Adrenal gland (tissue), 12 donors: ENCODE measurements around the gene ROR1. TPM values are rescaled to one million over a fixed set of nuclear protein-coding genes. Genes with fewer than 3 reads are reported as not detected.

Experiments used
- DNase-seq, 7 donors: peaks; one replicate each; pipeline ENCODE4 v3.0.0-alpha.2; 2019 to 2020
- H3K27ac ChIP-seq, 5 donors: fragments of 200-600 bp; sonication (generic) in 4 of 5; 1 replicate in 3 of 5; 2 replicates in 2 of 5; pipeline versions ENCODE4 v1.5.1 to v1.8.0; 2016 to 2020; ENCODE audit warnings: mild to moderate bottlenecking in 1 of 5
- H3K27me3 ChIP-seq: fragments of 200-600 bp; 2 replicates; pipeline ENCODE4 v1.8.0; 2021
- H3K36me3 ChIP-seq, 2 donors: fragments of 200-600 bp; replicated peaks in 1 of 2; 1 replicate in 1 of 2; 2 replicates in 1 of 2; pipeline versions ENCODE4 v1.5.1 to v1.8.0; 2018 to 2022
- H3K4me1 ChIP-seq, 2 donors: fragments of 200-600 bp; replicated peaks in 1 of 2; 1 replicate in 1 of 2; 2 replicates in 1 of 2; pipeline versions ENCODE4 v1.5.1 to v1.8.0; 2018 to 2021
- H3K4me3 ChIP-seq, 4 donors: fragments of 200-600 bp; sonication (generic) in 3 of 4; one replicate each; pipeline ENCODE4 v1.5.1; 2016 to 2018
- H3K9me3 ChIP-seq, 3 donors: fragments of 200-600 bp; sonication (generic) in 1 of 3; replicated peaks in 1 of 3; 1 replicate in 2 of 3; 2 replicates in 1 of 3; pipeline versions ENCODE4 v1.5.1 to v1.8.0; 2016 to 2021
- CTCF ChIP-seq, 6 experiments: fragments of 450-650 bp in 4 of 6; fragments of 200-600 bp in 2 of 6; sonication (generic) in 1 of 6; IDR thresholded peaks; 1 replicate in 5 of 6; 2 replicates in 1 of 6; pipeline versions ENCODE4 v1.5.1 to v1.8.0; 2016 to 2021; ENCODE audit warnings: antibody characterized with exemption in 6 of 6, mild to moderate bottlenecking in 2 of 6, moderate library complexity in 1 of 6
- POLR2A ChIP-seq, 2 donors: fragments of 450-650 bp; IDR thresholded peaks; one replicate each; pipeline ENCODE4 v1.6.1; 2017; ENCODE audit warnings: antibody characterized with exemption in 2 of 2, mild to moderate bottlenecking in 2 of 2, moderate library complexity in 1 of 2
- WGBS, 4 donors: extraction: QIAGEN DNeasy Blood & Tissue Kit in 2 of 4; methylation state at CpG; one replicate each; pipeline versions ENCODE4 v1.1.5 to v1.1.7; 2013 to 2017; 5-methylcytosine and 5-hydroxymethylcytosine counted together
- intact Hi-C, 2 donors: fragments of 100-400 bp; cut with DNase I; formaldehyde crosslinking; loops; one replicate each; pipeline versions ENCODE4 v1.14.1 to v1.15.0; 2022 to 2023
- polyA plus RNA-seq, 3 donors: library from polyadenylated mRNA; stranded (reverse); fragments of 200-250 nt in 2 of 3; fragments of 350-450 nt in 1 of 3; fragmentation: Illumina TruSeq in 1 of 3; extraction: RNeasy Lipid Tissue Mini Kit (QIAGEN cat#74804) in 1 of 3; gene quantifications; one replicate each; pipeline ENCODE4 v1.2.3, GENCODE V29; 2013 to 2014
- total RNA-seq, 9 donors: library from RNA; depleted of rRNA in 4 of 9; stranded (reverse); fragments of >200 nt in 4 of 9; fragments of 120-200 nt in 1 of 9; fragmentation: NEBNext Ultra II Directional in 1 of 9; extraction: Animal tissue kit (Norgen Biotek cat#: 25700) in 1 of 9; gene quantifications; one replicate each; pipeline versions ENCODE4 v1.1.0 to v1.2.4, GENCODE V29; 2013 to 2023
- donor health status: healthy with polysubstance abuse.
- donor health status: Bipolar disorder and iron deficiency.
- donor health status: DM: yes; HTN: yes; CAD: no.
- donor health status: DM: no; HTN: no; CAD: no.
- donor health status: DM: no; HTN: no; CAD: no.
- donor health status: DM: yes; HTN: yes; CAD: no.

Gene ROR1
- total and polyA plus RNA-seq, 12 donors, result 0.54 to 4.6 (median 2.6) TPM

- no peaks in the 10 kb centered on the region for H3K9me3 ChIP-seq
- intact Hi-C loops, result no loop called here
- no peak for DNase-seq
Measured at GRCh38 chr1:63757334-63757733, 16.5 kb upstream of the ROR1 start.

GRCh38 chr1:63758791-63759190, 15.0 kb upstream of the ROR1 start:
- TF ChIP-seq POLR2A (IDR thresholded peaks at IDR 0.05) (no peak), CTCF (IDR thresholded peaks at IDR 0.05) (no peak)
- H3K27me3 ChIP-seq, result no peaks in the 10 kb centered on the region
- 69 to 76% (median 74%) methylated on average over 6 of the region's 6 CpGs for WGBS, 4 donors
- H3K27ac ChIP-seq, result no peak overlapping the region
- intact Hi-C loops, result no loop called here
- no peaks in the 10 kb centered on the region for H3K9me3 ChIP-seq
- H3K4me3 ChIP-seq, result no peak overlapping the region
- DNase-seq, result no peak
- H3K4me1 ChIP-seq, result no peaks in the 10 kb centered on the region
- no peaks in the 10 kb centered on the region for H3K36me3 ChIP-seq

More at GRCh38 chr1:63757334-63757733, 16.5 kb upstream of the ROR1 start:
- Histone ChIP-seq H3K27ac (no peak overlapping the region), H3K36me3 (no peaks in the 10 kb centered on the region), H3K27me3 (no peaks in the 10 kb centered on the region), H3K4me3 (no peak overlapping the region), H3K4me1 (no peaks in the 10 kb centered on the region)
- no peak for TF ChIP-seq CTCF (IDR thresholded peaks at IDR 0.05)
- no peak for TF ChIP-seq POLR2A (IDR thresholded peaks at IDR 0.05)

GRCh38 chr1:63759778-63760177, 14.0 kb upstream of the ROR1 start:
- DNase-seq, result no peak
- TF ChIP-seq CTCF (IDR thresholded peaks at IDR 0.05) (no peak), POLR2A (IDR thresholded peaks at IDR 0.05) (no peak)
- intact Hi-C loops, result loop anchor here in 1 of 2 donors (10.0 kb wide), 1 partner anchor 485 kb away; no protein-coding TSS in a partner anchor

GRCh38 chr1:63770381-63770780, 3.4 kb upstream of the ROR1 start:
- Histone ChIP-seq H3K36me3 (no peaks in the 10 kb centered on the region), H3K27ac (no peak overlapping the region), H3K27me3 (no peaks in the 10 kb centered on the region), H3K4me1 (peaks cover 0 to 8% of the 10 kb centered on the region in 2 donors), H3K4me3 (no peak overlapping the region), H3K9me3 (no peaks in the 10 kb centered on the region)
- 55 to 79% (median 68%) methylated on average over 1 of the region's 1 CpG for WGBS, 4 donors
- intact Hi-C loops, result no loop called here
- DNase-seq, result no peak
- TF ChIP-seq POLR2A (IDR thresholded peaks at IDR 0.05), result no peak
- TF ChIP-seq CTCF (IDR thresholded peaks at IDR 0.05), result no peak

More at GRCh38 chr1:63759778-63760177, 14.0 kb upstream of the ROR1 start:
- H3K27me3 ChIP-seq, result no peaks in the 10 kb centered on the region
- H3K4me1 ChIP-seq, result no peaks in the 10 kb centered on the region
- no peaks in the 10 kb centered on the region for H3K36me3 ChIP-seq
- H3K9me3 ChIP-seq, result no peaks in the 10 kb centered on the region
- no peak overlapping the region for H3K4me3 ChIP-seq
- H3K27ac ChIP-seq, result no peak overlapping the region
